Measurements from ENCODE around the gene DDX27. TPM values are rescaled to one million over a fixed set of nuclear protein-coding genes. Genes with fewer than 3 reads are reported as not detected.

The DDX27 gene
- total and polyA plus RNA-seq, 9 of the 15 experiments (the other 6 are each of a cell fraction or from before 2014, with no cell fraction given), result 17.9 to 79.3 (median 57.0) TPM

- TF ChIP-seq MGA (IDR thresholded peaks at IDR 0.05) (peak; percentile 28; the same call in 1 of the 2 replicates), KLF16 (IDR thresholded peaks at IDR 0.05) (no peak), POLR3A (IDR thresholded peaks at IDR 0.05; ENCODE audit: borderline replicate concordance, extremely low read depth, insufficient read depth, insufficient read length) (no peak), TFAP4 (CRISPR knock-in tag; IDR thresholded peaks at IDR 0.05; ENCODE audit: borderline replicate concordance) (0 out of 2 replicates have a peak, but pooled peaks have one; percentile 21), PHF21A (IDR thresholded peaks at IDR 0.05; ENCODE audit: borderline replicate concordance, low read depth) (no peak), NR1H2 (CRISPR knock-in tag; IDR thresholded peaks at IDR 0.05) (no peak), LCOR (CRISPR knock-in tag; IDR thresholded peaks at IDR 0.05) (peak; percentile 73; the same call in 1 of the 2 replicates), JUND (IDR thresholded peaks at IDR 0.05; ENCODE audit: borderline replicate concordance, low read depth, low read length) (no peak), JUND (tag; IDR thresholded peaks at IDR 0.05; ENCODE audit: borderline replicate concordance, low read depth, low read length) (0 out of 3 replicates have a peak, but pooled peaks have one; percentile 64), SUPT5H (IDR thresholded peaks at IDR 0.05) (no peak; the same call in 1 of the 2 replicates), SNRNP70 (optimal IDR thresholded peaks at IDR 0.05; ENCODE audit: low read depth, low read length) (peak; percentile 95), PRPF4 (IDR thresholded peaks at IDR 0.05; ENCODE audit: insufficient read depth, low read depth, low read length, poor library complexity, severe bottlenecking) (no peak), ZNF124 (CRISPR knock-in tag; IDR thresholded peaks at IDR 0.05) (no peak), PRMT5 (CRISPR knock-in tag; IDR thresholded peaks at IDR 0.05) (no peak), HDAC2 (IDR thresholded peaks at IDR 0.05) (no peak; the same call in 1 of the 2 replicates)
Observed at GRCh38 chr20:49278818-49279676, 59.8 kb downstream of the DDX27 start (continued).
